Skin of body (tissue), 2 donors: ENCODE data around the gene ZNF423. TPM values are rescaled to one million over a fixed set of nuclear protein-coding genes. Genes with fewer than 3 reads are reported as not detected.

Experiments used
- DNase-seq: peaks from one replicate; lab custom pipeline; 2025; lab: John Stamatoyannopoulos, UW
- total RNA-seq: library from RNA; depleted of rRNA; stranded (reverse); fragments of >200 nt; gene quantifications from one replicate; pipeline ENCODE4 v1.2.3, GENCODE V29; 2014

The ZNF423 gene
- total RNA-seq, 1 donor from 2014 or later = 8.0 TPM

DNA sequence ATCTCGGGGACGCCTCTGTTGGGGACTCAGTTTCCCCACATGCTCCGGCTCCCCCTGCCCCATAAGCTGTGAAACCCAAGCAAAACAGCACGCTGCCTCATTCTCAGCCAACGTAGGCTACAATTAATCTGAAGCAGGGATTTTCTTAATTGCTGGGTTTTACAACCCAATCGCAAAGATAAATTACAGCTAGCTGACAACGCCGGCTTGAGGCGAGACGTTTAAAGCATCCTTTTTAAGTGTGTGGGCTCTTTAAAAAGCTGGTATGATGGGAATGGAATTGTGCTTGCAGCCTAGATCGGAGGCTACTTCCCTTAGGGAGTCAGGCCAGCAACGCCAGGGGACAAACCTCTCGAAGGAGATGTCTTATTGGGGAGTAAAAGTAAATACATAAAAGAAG lies 185.3 kb downstream of the ZNF423 start:
- no peak for DNase-seq

GRCh38 chr16:49665482-49666230 lies 190.3 kb downstream of the ZNF423 start:
- DNase-seq = peak; percentile 22

GRCh38 chr16:49664221-49665215 lies 191.4 kb downstream of the ZNF423 start:
- no peak for DNase-seq

DNA sequence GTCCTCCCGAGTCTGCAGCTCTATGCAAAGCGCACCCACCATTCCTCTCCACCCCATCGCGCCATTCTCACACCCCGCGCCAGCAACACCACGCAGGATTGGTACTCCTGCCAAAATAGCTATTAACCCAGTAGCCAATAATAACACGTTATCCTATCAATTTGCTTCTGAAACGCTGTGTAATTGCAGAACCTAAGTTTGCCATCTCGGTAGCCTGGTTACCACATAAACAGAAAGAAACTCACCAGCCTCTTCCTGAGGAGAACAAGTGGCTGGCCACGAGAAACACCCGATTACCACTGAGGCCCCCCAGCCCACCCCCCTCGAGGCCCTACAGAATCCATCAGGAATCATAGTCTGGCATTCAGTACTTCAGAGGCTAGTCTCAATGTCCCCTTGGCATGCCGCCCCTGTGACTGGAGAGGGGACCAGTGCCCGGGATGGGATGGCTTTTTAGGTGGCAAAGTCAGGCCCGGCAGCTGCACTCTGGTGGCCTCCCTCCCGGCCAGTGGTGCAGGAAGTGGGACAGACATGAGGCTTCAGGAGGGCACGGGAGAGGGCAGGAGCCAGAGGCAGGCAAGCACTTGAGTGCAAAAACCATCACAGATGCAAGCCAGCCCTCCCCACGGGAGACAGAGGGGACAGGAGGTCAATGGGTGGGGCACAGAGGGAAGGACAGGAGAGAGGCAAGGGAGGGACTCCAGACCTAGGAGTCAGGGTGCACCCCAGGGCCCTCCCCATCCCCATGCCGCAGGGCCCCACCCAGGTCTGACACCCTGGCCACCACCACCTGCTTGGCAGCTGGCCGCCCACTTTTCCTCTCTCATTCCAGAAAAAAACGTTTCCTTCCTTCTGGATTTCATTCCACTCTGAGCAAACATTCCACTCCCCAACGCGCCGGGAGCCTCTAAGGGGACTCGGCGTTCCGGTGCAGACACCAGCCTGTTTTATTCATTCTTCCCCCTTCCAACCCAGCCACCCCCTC lies 192.5 kb downstream of the ZNF423 start:
- no peak for DNase-seq

GRCh38 chr16:49662569-49662968 lies 193.3 kb downstream of the ZNF423 start:
- DNase-seq = no peak

DNA sequence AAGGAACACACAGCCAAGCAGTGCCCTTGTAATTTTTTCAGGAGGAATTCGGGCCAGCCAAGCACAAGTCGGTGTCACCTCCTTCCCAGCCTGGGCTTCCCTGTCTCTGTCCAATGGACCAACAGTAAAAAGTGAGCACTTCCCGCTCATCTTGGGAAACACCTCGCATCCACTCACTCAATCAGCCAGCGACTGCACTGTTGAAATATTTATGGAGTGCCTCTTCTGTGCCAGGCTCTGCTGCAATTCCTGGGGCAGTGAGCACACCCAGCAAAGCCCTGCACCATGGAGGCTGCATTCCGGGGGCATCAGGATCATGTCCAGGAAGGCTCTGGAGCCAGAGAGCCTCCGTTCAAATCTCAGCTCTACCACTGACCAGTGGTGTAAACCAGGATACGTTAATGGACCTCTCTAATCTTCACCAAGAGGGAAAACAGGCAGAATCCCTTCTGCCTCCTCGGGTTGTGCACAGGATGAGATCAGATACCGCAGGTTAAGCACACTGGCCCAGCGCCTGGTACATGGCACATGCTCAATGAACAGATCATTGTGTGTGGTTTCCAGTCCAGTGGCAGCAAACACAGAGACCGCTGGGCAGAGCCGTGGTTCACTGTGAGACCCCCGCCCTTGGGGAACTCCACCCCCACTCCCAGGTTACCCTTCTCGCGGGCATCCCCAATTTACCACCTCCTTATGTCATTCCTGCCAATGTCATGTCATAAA lies 194.3 kb downstream of the ZNF423 start:
- no peak for DNase-seq

DNA sequence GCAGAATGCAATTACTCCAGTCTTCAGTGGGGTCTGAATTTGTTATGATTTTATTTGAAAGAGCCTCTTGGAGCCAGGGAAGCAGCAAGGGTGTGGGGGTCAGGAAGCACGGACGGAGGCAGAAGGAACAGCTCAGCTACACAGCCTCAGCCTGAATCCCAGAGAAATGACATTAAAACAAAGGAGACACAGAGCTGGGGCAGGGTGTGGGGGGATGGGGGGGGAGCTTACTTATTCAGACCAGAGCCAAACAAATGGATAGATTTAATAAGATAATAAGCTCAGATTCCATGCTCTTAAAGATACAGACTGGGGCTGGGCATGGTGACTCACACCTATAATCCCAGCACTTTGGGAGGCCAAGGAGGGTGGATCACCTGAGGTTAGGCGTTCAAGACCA lies 195.3 kb downstream of the ZNF423 start:
- DNase-seq = no peak

- no peak for DNase-seq
Measured at GRCh38 chr16:49659356-49659755, 196.6 kb downstream of the ZNF423 start.

DNA sequence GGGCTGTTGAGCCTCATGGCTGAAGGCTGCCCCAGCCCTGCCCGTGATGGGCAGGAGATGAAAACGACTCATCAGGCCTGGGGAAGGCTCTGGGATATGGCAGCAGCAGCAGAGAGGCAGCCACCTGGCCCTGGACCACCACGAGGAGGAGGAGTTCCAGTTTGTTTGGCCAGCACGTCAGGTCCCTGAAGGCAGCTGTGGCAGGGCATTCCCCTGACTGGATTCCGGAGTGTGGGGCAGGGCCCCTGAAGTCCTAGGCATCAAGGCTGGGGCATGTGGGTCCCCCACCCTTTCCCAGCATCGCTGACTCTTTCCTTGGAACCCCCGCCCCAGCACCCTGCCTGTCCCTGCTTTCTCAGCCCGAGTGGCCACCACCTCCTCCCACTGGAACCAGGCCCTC lies 197.4 kb downstream of the ZNF423 start:
- no peak for DNase-seq

- DNase-seq = no peak
Measured at GRCh38 chr16:49657736-49658465, 198.0 kb downstream of the ZNF423 start.

- no peak for DNase-seq
Measured at GRCh38 chr16:49654425-49654824, 201.5 kb downstream of the ZNF423 start.

- no peak for DNase-seq
Measured at GRCh38 chr16:49653577-49653976, 202.3 kb downstream of the ZNF423 start.

- DNase-seq = no peak
Measured at GRCh38 chr16:49653173-49653570, 202.7 kb downstream of the ZNF423 start.

GRCh38 chr16:49652456-49653172 lies 203.3 kb downstream of the ZNF423 start:
- DNase-seq = peak; percentile 64

DNA sequence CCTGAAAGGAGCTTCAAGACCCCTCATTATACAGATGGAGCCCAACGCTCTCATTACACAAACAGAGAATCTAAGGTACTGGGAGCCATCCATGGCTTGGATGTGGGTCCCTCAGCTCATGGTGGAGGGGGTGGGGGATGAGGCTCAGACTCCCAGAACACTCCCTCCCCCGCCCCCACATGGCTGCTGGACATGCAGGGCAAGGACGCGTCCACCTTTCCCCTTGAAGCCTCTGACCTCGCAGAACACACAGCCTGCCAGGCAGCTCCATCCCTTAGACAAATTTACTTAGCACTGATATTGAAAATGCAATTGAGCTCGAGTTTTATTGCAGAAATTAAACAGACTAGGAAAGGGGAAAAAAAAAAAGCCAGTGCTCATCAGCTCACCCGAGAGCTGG lies 203.9 kb downstream of the ZNF423 start:
- DNase-seq = no peak

DNA sequence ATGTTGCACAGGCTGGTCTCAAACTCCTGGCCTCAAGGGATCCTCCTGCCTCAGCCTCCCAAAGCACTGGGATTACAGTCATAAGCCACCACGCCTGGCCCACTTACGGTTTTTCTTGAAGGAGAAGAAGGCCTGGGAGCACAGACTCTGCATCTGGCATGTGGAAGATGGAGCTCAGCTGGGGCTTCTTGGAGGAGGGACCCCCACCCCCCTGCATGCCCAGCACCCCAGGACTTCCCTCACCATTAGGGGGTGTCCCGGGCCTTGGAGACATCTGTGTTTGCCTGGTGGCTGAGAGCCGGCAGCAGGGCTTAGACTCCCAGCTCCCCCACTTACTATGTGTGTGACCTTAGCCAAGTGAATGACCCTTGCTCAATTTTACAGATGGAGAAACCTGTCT lies 204.7 kb downstream of the ZNF423 start:
- no peak for DNase-seq

DNA sequence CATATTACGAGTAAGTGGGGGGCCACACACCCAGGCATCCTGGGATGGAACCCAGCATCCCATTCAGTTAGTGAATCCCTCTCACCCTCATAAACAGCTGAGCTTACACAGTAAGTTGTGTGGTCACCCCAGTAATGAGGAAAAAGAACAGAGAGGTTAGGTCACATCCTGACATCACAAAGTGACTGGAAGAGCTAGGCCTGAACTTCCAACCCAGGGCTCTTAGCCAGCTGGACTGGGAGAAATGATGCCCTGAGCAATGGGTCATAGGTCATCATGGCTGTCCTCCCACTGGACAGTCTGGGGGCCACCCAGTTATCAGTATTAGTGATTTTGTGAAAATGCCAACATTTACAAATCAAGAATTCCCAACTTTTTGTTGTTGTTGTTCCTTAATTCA lies 205.3 kb downstream of the ZNF423 start:
- DNase-seq = no peak

- DNase-seq = no peak
Measured at GRCh38 chr16:49649013-49649765, 206.7 kb downstream of the ZNF423 start.
